HEK293T (cell line): ENCODE data around the gene CACNA1G.

Source experiments
- CTCF ChIA-PET: fragments of 350-600 bp; formaldehyde crosslinking; extraction: SDS; loops from one replicate; lab custom pipeline; 2021; ENCODE audit warnings: antibody characterized with exemption, inconsistent platforms; lab: Yijun Ruan, JAX
- POLR2A ChIA-PET: fragments of 350-600 bp; formaldehyde crosslinking; extraction: SDS; loops from one replicate; lab custom pipeline; 2020; ENCODE audit warnings: antibody characterized with exemption, inconsistent platforms; lab: Yijun Ruan, JAX
- DNase-seq: peaks from one replicate; pipeline ENCODE4 v3.0.0; 2012; ENCODE audit warnings: mixed read lengths; ENCODE audit errors: extremely low spot score
- ARNT ChIP-seq: fragments of 450-650 bp; IDR thresholded peaks from 2 replicates; pipeline ENCODE4 v1.6.1; 2017; ENCODE audit warnings: mild to moderate bottlenecking
- BHLHE40 ChIP-seq: fragments of 450-650 bp; IDR thresholded peaks from 2 replicates; pipeline ENCODE4 v1.6.1; 2016; ENCODE audit warnings: mild to moderate bottlenecking, moderate library complexity, borderline replicate concordance
- CTBP1 ChIP-seq: fragments of 450-650 bp; IDR thresholded peaks from 2 replicates; pipeline ENCODE4 v1.6.1; 2016; ENCODE audit warnings: borderline replicate concordance
- ELF4 ChIP-seq: fragments of 450-650 bp; IDR thresholded peaks from 2 replicates; pipeline ENCODE4 v1.6.1; 2017; ENCODE audit warnings: antibody characterized with exemption
- FOXA1 ChIP-seq: fragments of 450-650 bp; IDR thresholded peaks from 2 replicates; pipeline ENCODE4 v1.6.1; 2016; ENCODE audit warnings: mild to moderate bottlenecking
- FOXK2 ChIP-seq: fragments of 450-650 bp; IDR thresholded peaks from 2 replicates; pipeline ENCODE4 v1.6.1; 2016; ENCODE audit warnings: mild to moderate bottlenecking
- FOXM1 ChIP-seq: fragments of 450-650 bp; IDR thresholded peaks from 2 replicates; pipeline ENCODE4 v1.6.1; 2017; ENCODE audit warnings: mild to moderate bottlenecking, borderline replicate concordance
- HDGF ChIP-seq: fragments of 450-650 bp; IDR thresholded peaks from 2 replicates; pipeline ENCODE4 v1.6.1; 2017; ENCODE audit warnings: antibody characterized with exemption, borderline replicate concordance
- L3MBTL2 ChIP-seq: fragments of 450-650 bp; conservative IDR thresholded peaks from 2 replicates; pipeline ENCODE4 v1.6.1; 2016; ENCODE audit warnings: mild to moderate bottlenecking
- LEF1 ChIP-seq: fragments of 450-650 bp; IDR thresholded peaks from 2 replicates; pipeline ENCODE4 v1.6.1; 2017; ENCODE audit warnings: mild to moderate bottlenecking, borderline replicate concordance
- NFRKB ChIP-seq: fragments of 450-650 bp; IDR thresholded peaks from 2 replicates; pipeline ENCODE4 v1.6.1; 2016; ENCODE audit warnings: mild to moderate bottlenecking, moderate library complexity
- PKNOX1 ChIP-seq: fragments of 450-650 bp; IDR thresholded peaks from 2 replicates; pipeline ENCODE4 v1.6.1; 2016
- SP1 ChIP-seq: fragments of 450-650 bp; IDR thresholded peaks from 2 replicates; pipeline ENCODE4 v1.6.1; 2017
- SUZ12 ChIP-seq: fragments of 450-650 bp; IDR thresholded peaks from 2 replicates; pipeline ENCODE4 v1.6.1; 2016; ENCODE audit warnings: mild to moderate bottlenecking
- TARDBP ChIP-seq: fragments of 450-650 bp; IDR thresholded peaks from 2 replicates; pipeline ENCODE4 v1.6.1; 2016
- ZNF384 ChIP-seq: fragments of 450-650 bp; IDR thresholded peaks from 2 replicates; pipeline ENCODE4 v1.6.1; 2016

CACNA1G gene

DNA sequence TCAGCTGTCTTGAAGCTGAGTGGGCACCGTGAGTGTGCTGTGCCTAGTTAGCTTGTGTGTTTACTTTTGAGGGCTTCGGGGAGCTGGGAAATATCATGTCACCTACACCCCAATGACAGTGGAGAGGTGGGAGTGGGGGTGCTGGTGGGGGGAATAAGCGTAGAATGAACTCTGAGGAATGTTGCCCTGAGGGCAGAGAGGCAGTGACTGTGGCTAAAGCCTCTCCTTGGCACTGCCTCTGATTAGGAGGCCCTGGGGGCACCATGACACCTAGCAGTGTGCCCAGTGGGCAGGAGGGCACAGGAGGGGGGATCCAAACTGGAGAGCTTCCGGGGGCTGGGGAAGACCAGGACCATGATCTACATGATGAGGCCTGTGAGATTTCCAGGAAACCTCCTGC lies 24.8 kb downstream of the CACNA1G start:
- POLR2A ChIA-PET, result interaction anchor here (0.6 kb wide), 1 partner anchor 35 kb away, joined by 3 read pairs; no protein-coding TSS in a partner anchor

GRCh38 chr17:50585891-50586290 lies 25.4 kb downstream of the CACNA1G start:
- no peak for DNase-seq
- TF ChIP-seq BHLHE40 (no peak), NFRKB (no peak), HDGF (no peak), TARDBP (no peak), SUZ12 (no peak), FOXM1 (no peak), SP1 (no peak), FOXA1 (no peak), LEF1 (no peak), L3MBTL2 (no peak), PKNOX1 (no peak), ELF4 (no peak), ZNF384 (no peak), ARNT (no peak), CTBP1 (no peak), FOXK2 (no peak)
- ChIA-PET POLR2A (interaction anchor here (0.6 kb wide), 1 partner anchor 34 kb away, joined by 3 read pairs; no protein-coding TSS in a partner anchor), CTCF (no interaction called here)

More for the DNA sequence above, 24.8 kb downstream of the CACNA1G start:
- CTCF ChIA-PET, result no interaction called here
- no peak for DNase-seq
- TF ChIP-seq HDGF (no peak), ZNF384 (no peak), L3MBTL2 (no peak), LEF1 (no peak), PKNOX1 (no peak), TARDBP (no peak), FOXA1 (no peak), FOXM1 (no peak), ARNT (no peak), SUZ12 (no peak), SP1 (no peak), BHLHE40 (no peak), ELF4 (no peak), FOXK2 (no peak), CTBP1 (no peak), NFRKB (no peak)

- DNase-seq, result no peak
- POLR2A ChIA-PET, result no interaction called here
- TF ChIP-seq LEF1 (no peak), NFRKB (no peak), BHLHE40 (no peak), ELF4 (no peak), ZNF384 (no peak), FOXA1 (no peak), L3MBTL2 (no peak), FOXM1 (no peak), PKNOX1 (no peak), SP1 (no peak), ARNT (no peak), TARDBP (no peak), SUZ12 (no peak), HDGF (no peak)
- CTCF ChIA-PET, result interaction anchor here (0.5 kb wide), 1 partner anchor 32 kb away, joined by 3 read pairs; no protein-coding TSS in a partner anchor
Observed at GRCh38 chr17:50586421-50587247, 26.1 kb downstream of the CACNA1G start.

DNA sequence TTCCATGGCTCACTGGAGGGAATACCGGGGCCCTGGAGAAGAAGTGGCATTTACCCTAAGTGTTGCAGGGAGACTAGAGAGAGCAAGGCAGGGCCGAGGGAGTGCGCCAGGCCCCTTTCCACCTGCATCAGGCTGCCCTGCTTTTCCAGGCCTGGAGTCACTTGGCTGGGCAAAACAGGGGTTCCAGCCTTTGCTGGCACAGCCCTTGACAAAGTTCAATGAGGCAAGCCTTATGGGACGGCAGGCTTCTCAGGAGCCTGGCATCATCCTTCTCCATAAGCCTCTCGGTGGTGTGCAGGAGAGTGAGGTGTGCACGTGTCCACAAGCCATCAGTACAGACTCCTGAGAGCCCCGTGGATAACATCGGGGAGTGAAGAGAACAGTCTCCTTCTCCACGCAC lies 27.1 kb downstream of the CACNA1G start:
- POLR2A ChIA-PET, result no interaction called here
- CTCF ChIA-PET, result no interaction called here
- TF ChIP-seq ARNT (no peak), SUZ12 (no peak), L3MBTL2 (no peak), FOXA1 (no peak), CTBP1 (no peak), HDGF (no peak), NFRKB (no peak), BHLHE40 (no peak), ELF4 (no peak), FOXM1 (no peak), ZNF384 (no peak), SP1 (no peak), PKNOX1 (no peak), TARDBP (no peak), LEF1 (no peak), FOXK2 (no peak)
- no peak for DNase-seq
